HG02970 (cell line): Measurements from ENCODE around the gene CHCT1.
"Not testable (repeated sequence)": the region's sequence is repeated elsewhere in the genome, so short reads cannot be mapped to it uniquely, and the experiment has no call there.

Experiments used
- ATAC-seq: cut with Tn5 transposase; IDR thresholded peaks from one replicate; pipeline ENCODE4 v1.9.1; 2021; ENCODE audit warnings: mild to moderate bottlenecking, moderate library complexity, moderate number of reproducible peaks; ENCODE audit not compliant: unreplicated experiment, low FRiP score

Gene CHCT1

DNA sequence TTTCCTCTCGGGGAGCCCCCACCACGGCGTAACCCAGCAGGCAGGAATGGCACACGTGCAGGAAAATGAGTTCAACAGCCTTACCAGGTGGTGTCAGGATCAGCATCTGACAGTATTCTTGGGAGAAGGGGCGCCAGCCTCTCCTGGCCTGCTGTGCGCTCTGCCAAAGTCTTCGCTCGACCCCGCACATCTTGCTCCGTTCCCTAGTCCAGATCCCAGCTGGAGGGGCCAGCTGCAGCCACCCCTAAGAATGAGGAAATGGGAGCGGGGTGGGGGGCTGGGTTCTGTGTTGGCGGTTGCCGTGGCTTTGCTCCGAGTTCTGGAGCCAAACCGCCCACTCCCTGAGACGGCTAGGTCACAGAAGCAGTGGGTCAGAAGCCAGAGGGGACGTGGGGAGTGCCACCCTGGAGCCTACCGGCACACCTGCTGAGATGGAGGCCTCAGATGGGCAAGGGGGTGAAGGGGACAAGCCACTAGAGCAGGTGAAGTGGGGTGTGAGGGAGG is at the start of gene CHCT1:
Gene CHCT1 (plus strand): TSS at position 328 of the 504 bp plus-strand sequence. CDS start 104 bp downstream, at position 432.
- ATAC-seq: no peak

DNA sequence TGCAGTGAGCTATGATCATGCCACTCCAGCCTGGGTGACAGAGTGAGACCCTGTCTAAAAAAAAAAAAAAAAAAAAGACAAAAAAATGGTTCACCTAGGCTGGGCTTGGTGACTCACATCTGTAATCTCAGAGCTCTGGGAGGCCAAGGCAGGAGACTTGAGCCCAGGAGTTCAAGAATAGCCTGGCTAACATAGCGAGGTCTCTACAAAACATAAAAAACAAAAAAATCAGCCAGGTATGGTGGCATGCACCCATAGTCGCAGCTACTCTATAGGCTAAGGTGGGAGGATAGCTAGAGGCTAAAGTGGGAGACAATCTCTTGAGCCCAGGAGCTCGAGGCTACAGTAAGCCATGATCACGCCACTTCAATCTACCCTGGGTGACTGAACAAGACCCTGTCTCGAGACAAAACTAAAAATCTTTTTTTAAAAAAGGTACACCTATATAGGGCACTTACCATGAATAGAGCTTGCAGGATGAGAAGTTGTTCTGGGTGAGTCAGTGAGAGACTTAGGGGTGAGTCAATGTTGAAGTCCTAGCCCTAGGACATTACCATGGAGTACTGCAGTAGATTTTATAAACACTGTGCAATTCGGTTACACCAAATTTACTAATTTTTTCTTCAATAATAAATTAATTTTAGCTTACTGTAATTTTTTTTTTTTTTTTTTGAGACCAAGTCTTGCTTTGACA is 49.4 kb upstream of the CHCT1 start:
- ATAC-seq: no peak

GRCh38 chr17:60378187-60378586 is 44.1 kb upstream of the CHCT1 start:
- not testable (repeated sequence) for ATAC-seq

DNA sequence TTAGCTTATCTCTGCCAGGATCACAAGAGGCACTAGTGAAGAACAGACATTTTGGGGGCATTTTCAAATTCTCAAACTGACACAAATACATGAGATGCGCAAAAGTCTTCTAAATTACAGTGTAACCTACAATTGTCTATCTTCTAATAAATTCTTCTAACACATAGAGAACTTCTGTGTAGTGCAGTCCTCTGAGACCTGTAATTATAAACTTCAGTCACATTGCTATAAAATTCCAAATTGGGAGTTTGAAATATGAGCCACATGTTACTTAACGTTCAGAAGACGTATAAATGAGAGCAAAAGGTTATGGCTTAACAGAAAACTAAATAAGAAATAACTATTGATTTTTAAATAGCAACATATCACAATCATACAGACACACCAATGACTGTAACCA is 42.8 kb upstream of the CHCT1 start:
- not testable (repeated sequence) for ATAC-seq

- ATAC-seq: no peak
Measured at GRCh38 chr17:60381958-60382357, 40.3 kb upstream of the CHCT1 start.

- no peak for ATAC-seq
Measured at GRCh38 chr17:60383379-60383778, 38.9 kb upstream of the CHCT1 start.

DNA sequence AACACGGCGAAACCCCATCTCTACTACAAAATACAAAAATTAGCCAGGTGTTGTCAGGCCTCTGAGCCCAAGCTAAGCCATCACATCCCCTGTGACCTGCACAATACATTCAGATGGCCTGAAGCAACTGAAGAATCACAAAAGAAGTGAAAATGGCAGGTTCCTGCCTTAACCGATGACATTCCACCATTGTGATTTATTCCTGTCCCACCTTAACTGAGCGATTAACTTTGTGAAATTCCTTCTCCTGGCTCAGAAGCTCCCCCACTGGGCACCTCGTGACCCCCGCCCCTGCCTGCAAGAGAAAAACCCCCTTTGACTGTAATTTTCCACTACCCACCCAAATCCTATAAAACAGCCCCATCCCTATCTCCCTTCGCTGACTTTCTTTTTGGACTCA is 37.4 kb upstream of the CHCT1 start:
- ATAC-seq: not testable (repeated sequence)

DNA sequence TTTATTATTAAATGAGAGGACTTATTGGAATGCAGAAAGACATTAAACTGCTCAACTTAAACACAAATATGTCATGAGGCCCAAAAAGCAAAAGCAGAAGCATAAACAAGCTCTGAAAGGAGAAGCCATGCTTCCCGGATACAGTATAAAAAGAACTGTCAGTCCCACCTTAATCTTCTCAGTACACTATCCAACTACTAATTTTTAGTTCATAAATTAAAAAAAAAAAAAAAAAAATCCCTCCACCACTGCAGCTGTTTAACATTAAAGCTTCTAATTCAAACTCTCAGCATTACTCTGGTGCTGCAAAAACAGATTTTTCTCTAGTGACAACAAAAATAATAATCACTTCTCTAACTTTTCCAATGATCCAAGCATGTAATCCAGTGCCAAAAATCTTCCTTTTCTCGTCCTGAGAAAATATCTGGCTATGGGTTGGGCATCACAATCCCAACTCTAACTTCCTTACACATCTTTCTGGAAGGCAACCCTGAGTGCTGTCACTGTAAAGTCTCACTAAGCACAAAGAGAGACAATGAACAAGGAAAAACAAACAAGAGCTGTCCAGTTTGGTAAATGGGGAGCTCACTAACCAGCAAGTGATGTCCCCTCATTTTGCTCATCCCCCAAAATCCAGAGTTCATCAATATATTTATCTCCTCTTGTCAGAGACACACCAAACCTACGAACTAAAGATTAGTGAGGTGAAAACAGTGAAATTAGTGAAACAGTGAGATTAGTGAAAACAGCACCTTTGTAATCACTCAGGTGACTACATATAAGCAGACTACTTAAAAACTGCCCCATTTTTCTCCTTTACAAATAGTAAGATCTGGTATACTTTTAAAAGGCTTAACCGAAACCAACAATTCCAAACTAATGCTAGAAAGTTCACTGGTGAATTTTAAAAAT is 35.9 kb upstream of the CHCT1 start:
- no peak for ATAC-seq

GRCh38 chr17:60387666-60388065 is 34.6 kb upstream of the CHCT1 start:
- no peak for ATAC-seq

GRCh38 chr17:60388742-60389141 is 33.5 kb upstream of the CHCT1 start:
- no peak for ATAC-seq

GRCh38 chr17:60390186-60390585 is 32.1 kb upstream of the CHCT1 start:
- ATAC-seq: no peak

- ATAC-seq: no peak
Measured at GRCh38 chr17:60390925-60391470, 31.3 kb upstream of the CHCT1 start.

DNA sequence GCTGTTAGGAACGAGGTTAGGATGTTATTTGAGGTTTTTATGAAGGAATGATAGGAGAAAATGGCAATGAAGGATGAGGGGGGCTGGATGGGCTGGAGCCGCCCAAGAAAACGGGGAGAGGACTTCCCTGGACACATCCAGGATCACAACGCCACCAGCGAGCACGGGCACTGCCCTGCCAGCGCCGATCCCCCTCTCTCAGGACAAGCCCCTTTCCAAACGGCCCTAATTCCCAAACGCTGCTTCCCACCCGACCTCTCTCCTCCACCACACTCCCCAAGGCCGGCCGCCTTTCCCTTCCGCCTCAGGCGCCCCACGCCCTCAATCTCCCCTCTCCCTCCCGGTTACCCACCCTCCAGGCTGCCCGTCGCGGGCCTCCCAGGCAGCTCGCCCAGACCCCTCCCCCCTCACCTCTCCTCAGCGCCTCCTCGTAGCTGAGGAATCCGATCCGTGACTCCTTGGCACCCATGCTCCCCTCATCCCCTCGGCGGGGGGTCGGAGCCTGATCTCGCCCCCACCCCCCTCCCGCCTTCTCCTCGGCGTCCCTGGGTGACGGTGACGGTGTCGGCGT is 30.7 kb upstream of the CHCT1 start:
- peak; percentile 30 for ATAC-seq

- peak; percentile 82 for ATAC-seq
Measured at GRCh38 chr17:60392042-60392844, 30.0 kb upstream of the CHCT1 start, which contains the start of gene USP32. Gene USP32 (minus strand): TSS chr17:60392133. CDS start chr17:60391939, 194 bp downstream.

DNA sequence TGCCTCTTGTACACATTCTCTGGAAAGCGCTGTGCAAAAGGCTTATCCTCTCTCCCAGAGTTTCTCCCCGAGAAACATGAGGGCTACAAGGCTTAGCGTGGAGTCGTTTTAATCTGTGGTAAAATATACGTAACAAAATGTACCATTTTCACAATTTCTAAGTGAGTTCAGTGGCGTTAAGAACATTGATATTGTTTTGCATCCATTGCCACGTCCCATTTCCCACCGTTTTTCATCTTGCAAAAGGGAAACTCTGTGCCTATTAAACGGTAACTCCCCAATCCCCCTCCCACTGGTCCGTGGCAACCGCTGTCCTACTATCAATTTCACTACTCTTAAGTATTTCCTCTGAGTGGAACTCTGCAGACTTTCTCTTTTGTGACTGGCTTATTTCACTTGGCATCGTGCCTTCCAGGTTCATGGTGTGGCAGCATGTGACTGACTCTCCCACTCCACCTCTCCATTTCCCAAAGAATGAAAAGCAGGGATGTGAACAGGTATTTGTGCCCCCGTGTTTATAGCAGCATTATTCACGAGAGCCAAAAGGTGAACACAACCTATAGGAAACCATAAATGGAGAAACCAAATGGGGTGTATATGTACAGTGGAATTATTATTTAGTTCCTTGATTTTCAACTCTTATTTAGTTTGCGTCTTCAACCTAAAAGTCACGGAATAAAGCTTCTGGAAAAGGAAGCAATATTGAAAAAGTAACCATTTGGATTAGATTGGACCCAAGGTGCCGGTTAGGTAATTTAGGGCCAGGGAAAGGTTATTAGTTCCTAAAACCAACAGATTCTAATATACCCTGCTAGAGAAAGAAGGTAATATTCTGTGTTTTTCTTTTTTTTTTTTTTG is 29.2 kb upstream of the CHCT1 start:
- ATAC-seq: no peak

- no peak for ATAC-seq
Measured at GRCh38 chr17:60393840-60394723, 28.2 kb upstream of the CHCT1 start.

DNA sequence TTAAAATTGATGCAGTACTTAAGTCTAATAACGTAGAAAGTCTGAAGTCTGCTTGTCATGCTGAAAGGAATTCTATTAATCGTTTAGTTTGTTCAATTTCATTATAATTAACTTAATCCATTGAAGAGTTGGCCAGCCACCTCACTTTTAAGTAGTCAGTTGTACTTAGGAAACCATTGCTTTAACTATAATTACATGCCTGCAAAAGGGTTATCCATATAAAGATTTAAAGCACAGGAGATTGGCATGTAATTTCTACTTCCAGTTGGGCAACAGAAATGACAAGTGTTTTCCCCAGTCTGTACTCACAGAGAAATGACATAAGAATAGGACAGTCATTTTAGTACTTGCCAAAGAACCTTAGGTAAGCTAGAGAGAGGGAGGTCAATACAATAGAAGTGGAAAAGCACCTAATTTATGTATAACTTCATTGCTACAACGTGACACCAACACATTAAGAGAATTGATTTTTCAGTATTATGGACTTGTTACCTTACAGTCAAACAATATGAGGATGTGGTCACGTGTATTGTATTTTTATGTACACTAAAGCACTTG is 26.7 kb upstream of the CHCT1 start:
- no peak for ATAC-seq

DNA sequence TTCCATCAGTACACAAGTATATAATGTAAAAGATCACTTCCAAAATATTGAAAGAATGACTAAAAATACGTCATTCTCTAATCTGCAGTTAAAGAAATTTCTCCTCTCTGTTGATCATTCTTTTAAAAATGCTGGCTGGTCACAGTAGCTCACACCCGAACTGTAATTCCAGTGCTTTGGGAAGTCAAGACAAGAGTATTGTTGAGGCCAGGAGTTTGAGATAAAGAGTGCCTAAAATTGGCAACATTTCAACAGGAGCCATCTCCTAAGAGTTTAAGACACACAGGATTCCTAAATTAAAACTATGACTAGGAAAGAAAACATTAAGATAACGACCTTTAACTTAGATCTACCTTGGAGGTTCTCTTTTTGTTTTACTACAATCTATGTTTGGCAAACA is 25.9 kb upstream of the CHCT1 start:
- ATAC-seq: no peak
